ENCODE data around the gene ZNF831.

ZNF831 gene

GRCh38 chr20:59136027-59136426 is 27.6 kb upstream of the ZNF831 start:
- H3K27ac ChIP-seq (replicated peaks; ENCODE audit: low read length) = no peak overlapping the region
- WGBS, 2 donors (ENCODE audit: extremely low coverage in 2 of 2, insufficient read length in 2 of 2, insufficient replicate concordance in 1 of 2) = no CpG with 5 or more reads among the region's 3 CpGs
- no peak overlapping the region for H3K4me2 ChIP-seq (ENCODE audit: insufficient read depth, low read length, poor library complexity, severe bottlenecking)
- no peak overlapping the region for H2AK5ac ChIP-seq (ENCODE audit: low read depth, low read length)
- H4K91ac ChIP-seq (ENCODE audit: low read depth, low read length, poor library complexity) = no peak overlapping the region
- no peak overlapping the region for H2BK5ac ChIP-seq (ENCODE audit: low read length)
- H2BK15ac ChIP-seq (ENCODE audit: low read length) = no peak overlapping the region
- H4K8ac ChIP-seq (ENCODE audit: low read depth, low read length) = no peak overlapping the region
- no peak overlapping the region for H3K14ac ChIP-seq (ENCODE audit: low read length)
- H3K27me3 ChIP-seq (ENCODE audit: control insufficient read depth in 3 of 3, insufficient read depth in 3 of 3, low read depth in 1 of 3, low read length in 3 of 3) = no peaks in the 10 kb centered on the region
- H3K9ac ChIP-seq (ENCODE audit: low read depth, low read length, poor library complexity) = no peak overlapping the region
- no peaks in the 10 kb centered on the region for H3K79me1 ChIP-seq (ENCODE audit: low read depth, low read length)
- H3K36me3 ChIP-seq (replicated peaks in 1 of 2; ENCODE audit: control insufficient read depth in 2 of 2, insufficient read depth in 2 of 2, low read length in 2 of 2) = no peaks in the 10 kb centered on the region
- no peaks in the 10 kb centered on the region for H3K4me1 ChIP-seq (ENCODE audit: control insufficient read depth in 2 of 2, insufficient read depth in 1 of 2, low read depth in 1 of 2, low read length in 2 of 2)
- H3K9me3 ChIP-seq (replicated peaks in 1 of 2; ENCODE audit: control insufficient read depth in 2 of 2, insufficient read depth in 1 of 2, low read depth in 1 of 2, low read length in 2 of 2) = peaks cover 0 to 4% of the 10 kb centered on the region in 2 donors
- H3K18ac ChIP-seq (ENCODE audit: low read length) = no peak overlapping the region
- no peak overlapping the region for H3K4me3 ChIP-seq (ENCODE audit: low read length in 2 of 2)
- DNase-seq (ENCODE audit: low spot score) = no peak
- H3K4ac ChIP-seq (ENCODE audit: low read length) = no peak overlapping the region
- no peak overlapping the region for H2AFZ ChIP-seq (ENCODE audit: low read length)
- no peak overlapping the region for H2BK120ac ChIP-seq (ENCODE audit: low read depth, low read length)
- H3K23ac ChIP-seq (ENCODE audit: low read depth, low read length, poor library complexity) = no peak overlapping the region
- no peak overlapping the region for H2BK12ac ChIP-seq (ENCODE audit: low read length)

- H2BK12ac ChIP-seq (ENCODE audit: low read length) = no peak overlapping the region
- no peak overlapping the region for H4K91ac ChIP-seq (ENCODE audit: low read depth, low read length, poor library complexity)
- no peak overlapping the region for H2AFZ ChIP-seq (ENCODE audit: low read length)
- H3K4ac ChIP-seq (ENCODE audit: low read length) = no peak overlapping the region
- no peaks in the 10 kb centered on the region for H3K79me1 ChIP-seq (ENCODE audit: low read depth, low read length)
- no peak for DNase-seq (ENCODE audit: low spot score)
- no CpG with 5 or more reads among the region's 1 CpG for WGBS, 2 donors (ENCODE audit: extremely low coverage in 2 of 2, insufficient read length in 2 of 2, insufficient replicate concordance in 1 of 2)
- no peak overlapping the region for H3K9ac ChIP-seq (ENCODE audit: low read depth, low read length, poor library complexity)
- H3K9me3 ChIP-seq (replicated peaks in 1 of 2; ENCODE audit: control insufficient read depth in 2 of 2, insufficient read depth in 1 of 2, low read depth in 1 of 2, low read length in 2 of 2) = peaks cover 3 to 5% of the 10 kb centered on the region in 2 donors
- H2BK5ac ChIP-seq (ENCODE audit: low read length) = no peak overlapping the region
- H2BK15ac ChIP-seq (ENCODE audit: low read length) = no peak overlapping the region
- H4K8ac ChIP-seq (ENCODE audit: low read depth, low read length) = no peak overlapping the region
- H2BK120ac ChIP-seq (ENCODE audit: low read depth, low read length) = no peak overlapping the region
- H3K4me2 ChIP-seq (ENCODE audit: insufficient read depth, low read length, poor library complexity, severe bottlenecking) = no peak overlapping the region
- no peak overlapping the region for H3K4me3 ChIP-seq (ENCODE audit: low read length in 2 of 2)
- no peak overlapping the region for H3K18ac ChIP-seq (ENCODE audit: low read length)
- no peaks in the 10 kb centered on the region for H3K27me3 ChIP-seq (ENCODE audit: control insufficient read depth in 3 of 3, insufficient read depth in 3 of 3, low read depth in 1 of 3, low read length in 3 of 3)
- no peaks in the 10 kb centered on the region for H3K4me1 ChIP-seq (ENCODE audit: control insufficient read depth in 2 of 2, insufficient read depth in 1 of 2, low read depth in 1 of 2, low read length in 2 of 2)
- H2AK5ac ChIP-seq (ENCODE audit: low read depth, low read length) = no peak overlapping the region
- H3K36me3 ChIP-seq (replicated peaks in 1 of 2; ENCODE audit: control insufficient read depth in 2 of 2, insufficient read depth in 2 of 2, low read length in 2 of 2) = no peaks in the 10 kb centered on the region
- no peak overlapping the region for H3K14ac ChIP-seq (ENCODE audit: low read length)
- no peak overlapping the region for H3K23ac ChIP-seq (ENCODE audit: low read depth, low read length, poor library complexity)
- no peak overlapping the region for H3K27ac ChIP-seq (replicated peaks; ENCODE audit: low read length)
Measured at GRCh38 chr20:59137532-59137931, 26.1 kb upstream of the ZNF831 start.

GRCh38 chr20:59138114-59138748 is 25.4 kb upstream of the ZNF831 start:
- no peak overlapping the region for H2BK5ac ChIP-seq (ENCODE audit: low read length)
- no peaks in the 10 kb centered on the region for H3K27me3 ChIP-seq (ENCODE audit: control insufficient read depth in 3 of 3, insufficient read depth in 3 of 3, low read depth in 1 of 3, low read length in 3 of 3)
- DNase-seq (ENCODE audit: low spot score) = no peak
- no peak overlapping the region for H3K9ac ChIP-seq (ENCODE audit: low read depth, low read length, poor library complexity)
- no peak overlapping the region for H3K27ac ChIP-seq (replicated peaks; ENCODE audit: low read length)
- no peak overlapping the region for H2BK12ac ChIP-seq (ENCODE audit: low read length)
- no peak overlapping the region for H3K4ac ChIP-seq (ENCODE audit: low read length)
- H3K36me3 ChIP-seq (replicated peaks in 1 of 2; ENCODE audit: control insufficient read depth in 2 of 2, insufficient read depth in 2 of 2, low read length in 2 of 2) = no peaks in the 10 kb centered on the region
- H3K4me3 ChIP-seq (ENCODE audit: low read length in 2 of 2) = no peak overlapping the region
- no peak overlapping the region for H4K91ac ChIP-seq (ENCODE audit: low read depth, low read length, poor library complexity)
- peak overlapping the region; percentile 17 for H3K14ac ChIP-seq (ENCODE audit: low read length)
- H2AFZ ChIP-seq (ENCODE audit: low read length) = no peak overlapping the region
- H3K18ac ChIP-seq (ENCODE audit: low read length) = no peak overlapping the region
- H3K23ac ChIP-seq (ENCODE audit: low read depth, low read length, poor library complexity) = no peak overlapping the region
- H2AK5ac ChIP-seq (ENCODE audit: low read depth, low read length) = no peak overlapping the region
- no peak overlapping the region for H3K4me2 ChIP-seq (ENCODE audit: insufficient read depth, low read length, poor library complexity, severe bottlenecking)
- H3K4me1 ChIP-seq (ENCODE audit: control insufficient read depth in 2 of 2, insufficient read depth in 1 of 2, low read depth in 1 of 2, low read length in 2 of 2) = no peaks in the 10 kb centered on the region
- no peak overlapping the region for H2BK15ac ChIP-seq (ENCODE audit: low read length)
- H3K79me1 ChIP-seq (ENCODE audit: low read depth, low read length) = no peaks in the 10 kb centered on the region
- no peak overlapping the region for H2BK120ac ChIP-seq (ENCODE audit: low read depth, low read length)
- no CpG with 5 or more reads among the region's 6 CpGs for WGBS, 2 donors (ENCODE audit: extremely low coverage in 2 of 2, insufficient read length in 2 of 2, insufficient replicate concordance in 1 of 2)
- no peak overlapping the region for H4K8ac ChIP-seq (ENCODE audit: low read depth, low read length)
- H3K9me3 ChIP-seq (replicated peaks in 1 of 2; ENCODE audit: control insufficient read depth in 2 of 2, insufficient read depth in 1 of 2, low read depth in 1 of 2, low read length in 2 of 2) = peaks cover 3 to 5% of the 10 kb centered on the region in 2 donors

- H3K4me1 ChIP-seq (ENCODE audit: control insufficient read depth in 2 of 2, insufficient read depth in 1 of 2, low read depth in 1 of 2, low read length in 2 of 2) = no peaks in the 10 kb centered on the region
- no peak overlapping the region for H3K4me2 ChIP-seq (ENCODE audit: insufficient read depth, low read length, poor library complexity, severe bottlenecking)
- no peak overlapping the region for H3K23ac ChIP-seq (ENCODE audit: low read depth, low read length, poor library complexity)
- no peak overlapping the region for H3K18ac ChIP-seq (ENCODE audit: low read length)
- H3K9me3 ChIP-seq (replicated peaks in 1 of 2; ENCODE audit: control insufficient read depth in 2 of 2, insufficient read depth in 1 of 2, low read depth in 1 of 2, low read length in 2 of 2) = peaks cover 3 to 4% of the 10 kb centered on the region in 2 donors
- H3K9ac ChIP-seq (ENCODE audit: low read depth, low read length, poor library complexity) = no peak overlapping the region
- H2BK15ac ChIP-seq (ENCODE audit: low read length) = no peak overlapping the region
- no peak overlapping the region for H2AK5ac ChIP-seq (ENCODE audit: low read depth, low read length)
- no peak for DNase-seq (ENCODE audit: low spot score)
- H2BK120ac ChIP-seq (ENCODE audit: low read depth, low read length) = no peak overlapping the region
- WGBS, 2 donors (ENCODE audit: extremely low coverage in 2 of 2, insufficient read length in 2 of 2, insufficient replicate concordance in 1 of 2) = no CpG with 5 or more reads among the region's 1 CpG
- H3K36me3 ChIP-seq (replicated peaks in 1 of 2; ENCODE audit: control insufficient read depth in 2 of 2, insufficient read depth in 2 of 2, low read length in 2 of 2) = no peaks in the 10 kb centered on the region
- H4K8ac ChIP-seq (ENCODE audit: low read depth, low read length) = no peak overlapping the region
- no peaks in the 10 kb centered on the region for H3K27me3 ChIP-seq (ENCODE audit: control insufficient read depth in 3 of 3, insufficient read depth in 3 of 3, low read depth in 1 of 3, low read length in 3 of 3)
- H2BK12ac ChIP-seq (ENCODE audit: low read length) = no peak overlapping the region
- no peaks in the 10 kb centered on the region for H3K79me1 ChIP-seq (ENCODE audit: low read depth, low read length)
- H3K14ac ChIP-seq (ENCODE audit: low read length) = no peak overlapping the region
- H3K4me3 ChIP-seq (ENCODE audit: low read length in 2 of 2) = no peak overlapping the region
- no peak overlapping the region for H4K91ac ChIP-seq (ENCODE audit: low read depth, low read length, poor library complexity)
- H3K27ac ChIP-seq (replicated peaks; ENCODE audit: low read length) = no peak overlapping the region
- no peak overlapping the region for H3K4ac ChIP-seq (ENCODE audit: low read length)
- H2AFZ ChIP-seq (ENCODE audit: low read length) = no peak overlapping the region
- H2BK5ac ChIP-seq (ENCODE audit: low read length) = no peak overlapping the region
Measured at GRCh38 chr20:59139998-59140397, 23.6 kb upstream of the ZNF831 start.
